NOMO-1 (cell line): ENCODE data around the gene IPCEF1.
A peak's percentile ranks its signal among the peaks of the same experiment; 100 is the strongest.

Experiments used
- DNase-seq, 2 experiments: peaks; one replicate each; lab custom pipeline; 2025; ENCODE audit not compliant: unreplicated experiment in 2 of 2; lab: John Stamatoyannopoulos, UW

The IPCEF1 gene

GRCh38 chr6:154251116-154251515 lies 105.5 kb downstream of the IPCEF1 start:
- no peak for DNase-seq

- DNase-seq, result peak; percentile 34 to 58
Measured at GRCh38 chr6:154249499-154250298, 106.9 kb downstream of the IPCEF1 start.

- DNase-seq, result peak; percentile 59 to 60
Measured at GRCh38 chr6:154247119-154247861, 109.3 kb downstream of the IPCEF1 start.

GRCh38 chr6:154246723-154247118 lies 109.9 kb downstream of the IPCEF1 start:
- no peak for DNase-seq

GRCh38 chr6:154245506-154245905 lies 111.1 kb downstream of the IPCEF1 start:
- DNase-seq, result no peak

- DNase-seq, result no peak
Measured at GRCh38 chr6:154243793-154244750, 112.5 kb downstream of the IPCEF1 start.

GRCh38 chr6:154242617-154243357 lies 113.8 kb downstream of the IPCEF1 start:
- DNase-seq, result no peak

GRCh38 chr6:154241581-154241980 lies 115.0 kb downstream of the IPCEF1 start:
- no peak for DNase-seq

GRCh38 chr6:154241061-154241460 lies 115.5 kb downstream of the IPCEF1 start:
- DNase-seq, result peak in 1 of 2 experiments; percentile 55

GRCh38 chr6:154239392-154239791 lies 117.2 kb downstream of the IPCEF1 start:
- no peak for DNase-seq

- no peak for DNase-seq
Measured at GRCh38 chr6:154238831-154239230, 117.8 kb downstream of the IPCEF1 start.

- DNase-seq, result no peak
Measured at GRCh38 chr6:154236646-154237301, 119.8 kb downstream of the IPCEF1 start.

GRCh38 chr6:154234019-154234772 lies 122.4 kb downstream of the IPCEF1 start:
- DNase-seq, result peak; percentile 30 to 76

GRCh38 chr6:154233383-154233782 lies 123.2 kb downstream of the IPCEF1 start:
- DNase-seq, result no peak

- DNase-seq, result no peak
Measured at GRCh38 chr6:154232013-154232910, 124.3 kb downstream of the IPCEF1 start.

- no peak for DNase-seq
Measured at GRCh38 chr6:154230910-154231595, 125.5 kb downstream of the IPCEF1 start.

GRCh38 chr6:154230393-154230792 lies 126.2 kb downstream of the IPCEF1 start:
- DNase-seq, result no peak
